Stimulated activated CD8-positive, alpha-beta memory T cell treated with anti-CD3 and anti-CD28 coated beads, Interleukin-4, amount 100 ng/mL, for 1 hour (primary cell): Measurements from ENCODE around the gene ALAD.
A peak's percentile ranks its signal among the peaks of the same experiment; 100 is the strongest.
"Not testable (repeated sequence)": the region's sequence is repeated elsewhere in the genome, so short reads cannot be mapped to it uniquely, and the experiment has no call there.

Experiments used
- DNase-seq, 2 donors: peaks; one replicate each; pipeline ENCODE4 v3.0.0-alpha.2; 2020; ENCODE audit warnings: low read depth in 2 of 2, low spot score in 1 of 2

ALAD gene

DNA sequence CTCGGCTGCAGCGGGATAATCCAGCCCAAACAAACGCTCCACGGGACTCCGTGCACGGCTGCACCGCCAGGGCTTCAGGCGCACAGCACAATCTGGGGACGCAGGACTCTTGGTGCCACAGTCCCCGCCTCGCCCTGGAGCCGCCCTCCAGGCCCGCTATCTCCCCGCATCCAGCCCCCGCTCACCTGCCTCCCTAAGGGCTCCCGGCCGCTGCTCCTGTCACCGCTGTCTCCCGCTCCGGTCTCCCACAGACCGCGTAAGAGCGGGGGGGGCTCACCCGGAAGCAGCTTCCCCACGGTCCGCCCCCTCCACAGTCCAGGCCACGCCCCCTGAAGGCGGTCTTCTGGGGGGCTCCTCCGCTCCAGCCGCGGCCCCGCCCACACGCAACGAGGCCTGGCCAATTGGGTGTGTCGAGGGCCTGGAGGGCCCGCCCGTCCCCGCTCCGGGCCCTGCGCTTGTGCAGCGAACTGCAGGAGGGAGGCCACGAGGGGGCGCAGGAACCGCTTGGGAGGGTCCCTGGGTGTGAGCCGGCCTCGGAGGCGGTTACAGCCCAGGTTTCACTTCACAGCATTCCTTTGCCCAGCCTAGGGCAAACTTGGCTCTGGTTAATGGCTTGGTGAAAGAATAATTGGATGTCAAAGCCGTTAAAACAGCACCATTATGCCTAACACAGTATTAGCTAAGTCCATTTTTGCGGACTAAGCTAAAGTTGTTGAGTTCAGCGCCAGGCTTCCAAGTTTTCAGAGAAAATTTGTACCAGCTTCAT is at the start of gene ALAD:
TSS of gene ALAD (minus strand) at position 258 of the 766 bp plus-strand sequence. CDS start 7,725 bp downstream, outside the sequence.
- DNase-seq = peak; percentile 97 to 100

DNA sequence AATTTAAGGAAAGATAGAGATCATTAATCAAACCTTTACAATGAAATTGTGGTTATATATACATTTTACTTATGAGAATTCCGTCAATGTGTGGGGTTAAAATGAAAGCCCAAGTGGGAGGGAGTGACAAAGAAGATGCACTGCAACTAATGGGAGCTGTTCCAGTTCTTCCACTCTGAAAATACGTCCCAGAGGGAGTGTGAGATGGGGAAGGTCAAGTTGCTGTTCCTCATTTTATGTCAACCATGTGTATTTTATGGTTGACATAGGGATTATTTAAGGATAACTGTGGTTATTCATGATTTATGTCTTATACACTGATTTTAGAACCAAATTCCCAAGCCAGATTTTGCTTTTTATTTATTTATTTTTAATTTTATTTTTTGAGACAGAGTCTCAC is 48.3 kb upstream of the ALAD start:
- no peak for DNase-seq

DNA sequence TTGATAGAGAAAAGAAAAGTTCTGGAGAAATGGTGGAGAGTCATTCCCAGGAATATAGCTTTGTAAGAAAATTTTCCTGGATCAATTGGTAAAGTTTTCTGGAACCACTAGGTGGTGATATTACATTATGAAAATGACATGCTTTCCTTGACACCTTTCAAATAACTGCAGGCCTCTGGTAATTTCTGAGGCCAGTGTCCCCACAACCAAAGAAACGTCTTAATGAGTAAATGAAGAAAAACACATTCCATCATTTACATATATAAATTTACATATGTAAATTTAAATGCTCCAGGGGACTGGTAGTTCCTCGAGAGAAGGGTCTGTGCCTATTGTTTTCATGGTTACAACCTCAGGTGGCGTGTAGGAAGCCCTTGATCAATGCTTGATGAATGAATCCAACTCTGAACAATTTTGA is 45.2 kb upstream of the ALAD start:
- DNase-seq = no peak

DNA sequence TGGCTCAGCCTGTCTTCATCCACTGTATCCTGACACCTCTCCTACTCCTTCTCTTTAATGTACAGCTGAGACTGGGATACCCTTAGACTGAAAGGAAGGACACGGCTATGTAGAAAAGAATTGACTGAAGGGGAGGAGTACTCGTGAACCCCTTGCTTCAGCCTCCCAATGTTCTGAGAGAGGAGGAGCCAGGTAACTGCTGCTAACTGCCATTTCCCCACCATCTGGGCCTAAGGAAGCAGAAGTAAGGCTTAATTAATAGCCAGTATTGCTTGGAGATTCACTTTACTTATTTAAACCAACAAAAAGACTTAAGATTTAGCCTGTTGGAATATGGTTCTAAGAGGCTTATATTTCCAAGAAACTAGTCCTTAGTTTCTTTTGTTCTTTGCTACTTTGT is 43.7 kb upstream of the ALAD start:
- DNase-seq = no peak

DNA sequence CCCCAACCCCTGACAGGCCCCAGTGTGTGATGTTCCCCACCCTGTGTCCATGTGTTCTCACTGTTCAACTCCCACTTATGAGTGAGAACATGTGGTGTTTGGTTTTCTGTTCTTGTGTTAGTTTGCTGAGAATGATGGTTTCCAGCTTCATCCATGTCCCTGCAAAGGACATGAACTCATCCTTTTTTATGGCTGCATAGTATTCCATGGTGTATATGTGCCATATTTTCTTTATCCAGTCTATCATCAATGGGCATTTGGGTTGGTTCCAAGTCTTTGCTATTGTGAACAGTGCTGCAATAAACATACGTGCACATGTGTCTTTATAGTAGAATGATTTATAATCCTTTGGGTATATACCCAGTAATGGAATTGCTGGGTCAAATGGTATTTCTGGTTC is 36.6 kb upstream of the ALAD start:
- not testable (repeated sequence) for DNase-seq

DNA sequence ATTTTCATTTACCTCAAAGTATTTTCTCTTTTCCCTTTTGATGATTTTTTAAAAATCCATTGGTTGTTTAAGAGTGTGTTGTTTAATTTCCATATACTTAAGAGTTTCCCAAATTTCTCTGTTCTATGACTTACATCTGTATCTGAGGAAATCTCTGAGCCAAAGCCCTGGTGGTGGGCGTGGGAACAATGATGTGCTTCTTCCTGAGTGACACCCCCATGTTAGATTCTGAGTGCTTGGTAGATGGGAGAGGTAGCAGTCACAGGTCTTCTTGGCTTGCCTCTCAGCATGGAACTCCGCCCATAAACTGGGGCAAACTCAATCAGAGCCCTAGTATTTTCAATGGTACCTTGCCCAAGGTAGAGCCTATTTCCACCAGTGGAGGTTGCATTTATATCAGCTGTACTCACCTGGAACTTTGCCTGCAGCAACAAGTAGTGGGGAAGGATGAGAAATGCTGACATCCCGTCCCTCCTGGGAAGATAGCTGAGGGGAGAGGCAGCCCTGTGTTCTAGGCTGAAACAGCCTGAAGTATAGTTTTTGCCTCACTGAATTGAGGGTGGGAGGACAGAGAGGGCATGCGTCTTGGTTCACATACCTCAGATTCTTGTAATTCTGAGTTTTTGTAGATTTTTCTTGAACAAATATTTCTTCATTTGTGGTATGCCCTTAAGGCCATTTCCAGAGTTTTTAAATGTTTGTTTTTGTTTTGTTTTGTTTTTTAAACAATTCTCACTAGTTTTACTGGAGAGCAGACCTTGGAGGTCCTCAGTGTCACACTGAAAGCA is 35.8 kb upstream of the ALAD start:
- no peak for DNase-seq

DNA sequence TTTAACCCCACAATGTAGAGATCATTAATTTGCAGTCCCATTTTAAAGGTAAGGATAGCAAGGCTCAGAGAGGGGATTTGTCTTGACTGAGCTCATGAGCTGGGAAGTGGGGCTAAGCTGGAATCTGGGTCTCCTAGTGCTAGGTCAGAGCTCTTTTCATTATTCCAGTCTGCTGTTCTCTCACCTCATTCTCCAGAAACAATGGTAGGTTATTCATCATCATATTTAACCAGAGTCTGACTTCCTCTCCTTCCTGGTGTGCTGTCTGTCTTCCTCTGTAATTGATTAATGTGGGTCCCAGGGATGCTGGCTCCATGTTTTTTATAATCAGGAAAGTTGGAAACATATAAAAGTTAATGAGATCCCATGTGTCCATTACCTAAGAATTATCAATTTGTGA is 30.1 kb upstream of the ALAD start:
- DNase-seq = no peak

DNA sequence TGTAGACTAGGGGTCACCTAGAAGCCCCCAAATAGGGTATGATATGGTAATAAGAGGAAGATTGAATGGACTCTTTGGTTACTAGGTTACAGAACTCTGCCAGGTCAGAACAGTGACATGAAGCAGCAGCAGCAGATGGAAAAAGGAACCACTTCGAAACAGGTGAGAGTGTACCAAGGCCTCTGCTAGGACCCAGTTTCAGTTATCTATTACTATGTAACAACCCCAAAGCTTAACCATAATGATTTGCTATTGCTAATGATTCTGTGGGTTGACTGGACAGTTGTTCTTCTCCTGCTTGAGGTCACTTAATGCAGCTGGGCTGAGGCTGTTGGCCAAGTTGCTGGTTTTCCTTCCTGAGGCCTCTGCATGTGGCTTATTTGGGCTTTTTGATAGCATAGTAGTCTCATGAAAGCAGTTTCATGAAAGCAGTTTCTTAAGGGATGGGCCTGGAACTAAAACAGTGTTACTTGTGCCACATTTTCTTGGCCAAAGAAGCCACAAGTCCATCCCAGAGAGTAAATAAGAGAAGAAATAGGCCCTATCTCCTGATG is 27.1 kb upstream of the ALAD start:
- no peak for DNase-seq

DNA sequence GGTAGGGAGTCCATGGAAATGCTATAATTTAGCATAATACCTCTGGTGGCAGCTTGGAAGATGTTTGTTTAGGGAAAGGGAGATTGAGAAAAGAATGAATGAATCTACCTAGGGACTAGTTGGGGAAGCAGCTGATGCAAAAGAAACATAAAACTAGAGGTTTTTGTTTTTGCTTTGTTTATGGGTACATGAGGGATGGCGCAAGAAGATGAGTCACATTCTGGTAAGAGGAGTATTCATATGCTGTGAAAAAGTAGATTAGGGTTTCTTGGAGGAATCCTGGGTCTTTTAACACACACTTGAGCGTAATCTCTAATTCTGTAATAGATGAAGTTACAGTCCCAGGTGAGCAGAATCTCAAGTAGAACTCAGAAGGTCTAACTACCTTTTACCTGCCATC is 26.5 kb upstream of the ALAD start:
- DNase-seq = no peak

DNA sequence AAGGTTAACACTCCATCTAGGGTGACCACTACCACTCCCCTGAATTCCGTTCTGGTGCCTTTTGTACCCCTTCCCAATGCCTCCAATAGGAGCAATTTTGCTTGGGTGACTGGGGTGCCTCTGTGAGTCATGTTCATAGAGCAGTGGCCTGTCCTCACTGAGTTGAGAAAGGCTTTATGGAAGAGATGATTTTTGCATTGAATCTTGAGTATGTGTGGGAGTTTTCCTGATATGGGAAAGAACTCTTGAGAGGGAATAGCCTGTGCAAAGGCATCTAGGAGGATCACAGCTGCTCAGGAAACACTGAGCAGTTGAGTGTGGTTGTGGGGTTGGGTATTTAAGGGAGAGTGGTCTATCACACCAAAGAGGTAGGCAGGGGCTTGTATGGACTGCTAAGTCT is 25.6 kb upstream of the ALAD start:
- DNase-seq = no peak

DNA sequence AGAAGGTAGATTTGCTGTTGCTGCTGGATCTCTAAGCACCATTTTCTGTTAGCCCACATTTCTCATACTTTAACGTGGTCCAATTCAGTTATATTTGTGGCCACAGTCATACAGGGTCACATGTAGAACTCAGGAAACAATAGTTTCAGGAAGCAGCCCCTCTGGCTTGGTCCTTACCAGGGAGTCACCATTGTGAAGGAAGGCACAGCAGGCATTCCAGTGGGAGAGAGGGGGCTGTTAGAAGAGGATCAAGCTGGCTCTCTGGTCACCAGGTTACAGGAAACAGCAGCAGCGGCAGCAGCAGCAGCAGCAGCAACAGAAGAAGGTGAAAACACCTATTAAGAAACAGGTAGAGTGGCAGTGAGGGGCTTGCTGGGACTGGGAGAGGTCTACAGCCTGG is 24.0 kb upstream of the ALAD start:
- DNase-seq = no peak

DNA sequence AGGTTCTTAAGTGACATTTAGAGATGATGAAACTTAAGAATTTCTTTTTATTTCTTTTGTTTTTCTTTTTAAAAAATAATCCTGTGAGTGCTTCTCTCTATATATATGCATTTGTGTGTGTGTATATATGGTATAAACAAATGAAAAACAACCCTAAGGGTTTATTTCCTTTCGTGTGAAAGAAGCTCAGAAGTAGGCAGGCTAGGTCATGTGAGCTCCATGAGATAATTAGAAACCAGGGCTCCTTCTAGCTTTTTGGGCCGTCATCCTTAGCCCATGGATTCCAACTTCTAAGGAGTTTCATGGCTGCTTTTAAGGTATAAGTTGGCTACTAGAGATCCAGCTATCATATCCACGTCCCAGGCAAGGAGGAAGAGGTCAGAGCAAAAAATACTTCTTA is 20.6 kb upstream of the ALAD start:
- no peak for DNase-seq

DNA sequence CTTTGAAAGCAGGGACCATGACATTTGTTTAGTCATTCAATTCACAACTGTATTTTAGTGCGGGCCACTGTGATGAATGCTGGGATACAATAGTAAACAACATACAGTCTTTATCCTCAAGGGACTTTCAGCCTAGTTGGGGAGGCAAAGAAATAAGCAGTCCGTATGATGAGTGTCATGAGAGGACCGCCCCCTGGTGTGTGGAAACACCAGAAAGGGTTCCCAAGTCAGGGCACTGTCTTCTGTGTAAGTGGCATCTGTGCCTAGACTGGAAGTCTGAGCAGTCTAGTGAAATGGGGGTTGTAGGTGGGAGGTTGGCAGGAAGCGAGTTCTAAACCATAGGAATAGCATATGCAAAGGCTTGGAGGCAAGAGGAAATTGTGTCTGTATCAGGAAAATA is 16.3 kb upstream of the ALAD start:
- DNase-seq = no peak

DNA sequence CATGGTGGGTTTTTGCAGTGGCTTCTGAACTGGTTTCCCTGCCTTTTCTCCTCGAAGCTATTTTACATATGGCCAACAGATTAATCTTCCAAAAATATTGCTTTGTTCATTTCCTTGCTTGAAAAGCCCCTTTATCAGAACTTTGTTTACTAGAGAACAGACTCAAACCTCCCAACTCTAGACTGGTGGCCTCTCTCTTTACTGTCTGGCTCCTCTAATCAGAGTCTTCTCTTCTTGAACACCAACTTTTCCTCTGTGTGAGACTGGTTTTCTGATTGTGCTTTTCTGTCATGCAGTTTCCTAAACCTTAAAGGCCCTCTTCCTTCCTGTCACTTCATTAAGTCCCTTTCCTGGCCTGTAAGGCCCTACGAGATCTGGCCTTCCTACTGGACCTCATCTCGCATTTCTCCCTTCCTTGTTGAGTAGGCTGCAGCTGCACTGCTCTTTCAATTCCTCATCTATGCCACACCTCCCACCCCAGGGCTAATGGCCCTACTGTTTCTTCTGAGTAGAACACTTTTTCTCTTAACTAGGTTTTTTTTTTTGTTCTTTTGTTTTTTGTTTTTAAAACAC is 15.2 kb upstream of the ALAD start:
- no peak for DNase-seq

DNA sequence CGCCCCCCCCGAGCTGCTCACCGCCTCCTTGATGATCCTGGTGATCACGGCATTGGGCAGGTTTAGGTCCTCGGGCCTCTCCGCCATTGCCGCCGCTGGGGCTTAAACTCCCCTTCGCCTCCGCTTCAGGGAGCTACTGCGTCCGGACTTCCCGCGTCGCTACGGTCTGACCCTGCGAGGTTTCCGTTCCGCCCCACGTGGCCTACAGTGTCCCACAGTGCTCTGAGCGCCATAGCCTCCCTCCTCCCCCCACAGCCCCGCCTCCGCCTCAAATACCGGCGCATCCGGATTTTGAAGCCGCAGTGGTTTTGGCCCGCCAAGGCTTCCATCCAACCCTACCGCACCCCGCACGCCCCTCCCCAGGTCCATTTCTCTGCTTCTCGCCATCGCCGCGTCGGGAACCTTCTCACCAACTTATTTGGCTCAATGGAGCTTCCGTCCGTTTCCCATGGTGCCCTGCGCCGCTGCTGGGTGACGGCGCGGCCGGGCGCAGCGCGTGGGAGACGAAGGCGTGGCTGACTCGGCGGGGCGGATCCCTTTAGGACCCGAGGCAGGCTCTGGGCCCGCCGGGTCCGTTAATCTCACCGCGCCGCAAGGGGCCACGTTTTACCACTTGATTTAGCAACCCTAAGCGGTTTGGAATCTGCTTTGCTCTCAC is 9.3 kb upstream of the ALAD start, which contains the start of the genes C9orf43 and POLE3:
TSS of gene C9orf43 (plus strand) at position 541 of the 658 bp plus-strand sequence. CDS start 2,747 bp downstream, outside the sequence.
TSS of gene POLE3 (minus strand) at position 469 of the 658 bp plus-strand sequence. CDS start at position 87, 382 bp downstream.
- peak; percentile 88 for DNase-seq

DNA sequence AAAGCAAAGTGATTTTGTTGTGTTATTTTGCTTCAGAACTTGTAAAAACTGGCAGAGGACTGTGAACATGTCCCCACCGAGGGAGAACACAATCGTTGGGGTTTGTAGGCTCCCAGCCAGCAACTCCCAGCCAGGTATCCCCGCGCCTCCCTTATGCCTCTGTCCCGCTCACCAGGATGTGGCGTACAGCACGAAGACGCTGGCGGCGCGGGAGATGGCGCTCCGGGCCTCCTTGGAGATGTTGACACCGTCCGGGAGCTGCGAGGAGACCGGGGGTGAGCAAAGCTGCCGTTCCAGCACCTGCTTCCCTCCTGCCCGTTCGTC is 8.8 kb upstream of the ALAD start:
- DNase-seq = no peak

DNA sequence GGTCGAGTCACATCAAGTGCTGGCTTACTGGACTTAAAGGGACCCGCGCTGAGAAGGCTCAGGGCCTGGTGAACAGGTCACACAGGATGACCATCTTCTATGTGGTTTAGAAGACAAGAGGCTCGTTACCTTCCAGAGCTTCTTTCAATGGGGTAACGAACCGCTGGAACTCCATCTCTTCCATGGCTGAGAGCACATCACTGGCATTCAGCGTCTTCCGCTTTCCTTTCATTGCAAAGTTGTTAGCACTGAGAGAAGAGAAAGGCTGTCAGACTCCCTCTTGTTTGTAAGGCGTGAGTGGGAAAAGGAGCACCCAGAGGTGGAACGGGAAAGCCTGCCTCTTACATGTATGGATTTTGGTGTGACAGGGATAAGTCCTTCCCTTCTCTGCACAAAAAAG is 8.4 kb upstream of the ALAD start:
- DNase-seq = no peak

DNA sequence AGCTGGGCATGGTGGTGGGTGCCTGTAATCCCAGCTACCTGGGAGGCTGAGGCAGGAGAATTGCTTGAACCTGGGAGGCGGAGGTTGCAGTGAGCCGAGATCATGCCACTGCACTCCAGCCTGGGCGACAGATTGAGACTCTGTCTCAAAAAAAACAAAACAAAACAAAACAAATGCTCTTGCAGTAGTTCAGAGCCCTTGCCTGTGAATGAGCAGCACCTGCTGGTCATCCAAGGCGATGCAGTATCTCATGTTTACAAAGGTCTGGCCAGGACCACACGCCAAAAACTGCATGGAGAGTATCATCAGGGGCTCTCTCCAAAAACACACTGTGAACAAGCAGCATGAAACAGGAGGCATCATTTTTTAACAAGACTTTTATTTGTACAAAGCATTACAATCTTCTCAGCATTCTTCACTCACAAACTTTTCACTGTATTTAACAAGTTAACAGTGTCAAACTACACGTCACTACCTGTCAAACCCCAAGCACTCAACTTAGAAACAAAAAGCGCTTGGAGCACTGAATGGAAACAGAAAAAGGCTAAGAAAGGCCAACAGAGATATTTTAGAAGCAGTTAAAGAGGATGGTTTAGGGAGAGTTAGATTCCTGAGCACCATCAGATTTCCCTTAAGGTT is 5.9 kb upstream of the ALAD start:
- DNase-seq = not testable (repeated sequence)

DNA sequence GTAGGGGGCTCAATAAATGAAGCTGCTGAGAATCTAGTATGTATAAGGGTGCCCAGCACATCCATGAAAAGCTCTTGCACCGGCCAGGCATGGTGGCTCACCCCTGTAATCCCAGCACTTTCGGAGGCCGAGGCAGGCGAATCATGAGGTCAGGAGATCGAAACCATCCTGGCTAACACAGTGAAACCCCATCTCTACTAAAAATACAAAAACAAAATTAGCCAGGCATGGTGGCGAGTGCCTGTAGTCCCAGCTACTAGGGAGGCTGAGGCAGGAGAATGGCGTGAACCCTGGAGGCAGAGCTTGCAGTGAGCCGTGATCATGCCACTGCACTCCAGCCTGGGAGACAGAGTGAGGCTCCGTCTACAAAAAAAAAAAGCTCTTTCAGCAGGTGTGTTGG is 5.3 kb upstream of the ALAD start:
- not testable (repeated sequence) for DNase-seq

DNA sequence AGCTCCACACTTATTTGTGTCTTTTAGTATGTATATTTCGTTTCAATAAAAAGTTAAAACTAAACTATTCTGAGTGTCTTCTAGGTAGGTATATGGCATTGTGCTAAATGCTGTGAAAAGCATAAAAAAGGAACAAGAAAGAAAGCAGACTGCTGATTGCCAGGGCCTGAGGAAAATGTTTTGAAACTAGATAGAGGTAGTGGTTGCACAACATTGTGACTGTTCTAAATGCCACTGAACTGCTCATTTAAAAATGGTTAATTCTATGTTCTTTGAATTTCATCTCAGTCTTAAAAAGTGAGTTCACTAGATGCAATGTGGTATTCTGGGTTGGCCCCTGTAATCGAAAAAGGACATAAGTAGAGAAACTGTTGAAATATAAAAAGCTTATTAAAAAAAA is 2.6 kb upstream of the ALAD start:
- no peak for DNase-seq
